HEK293 (cell line): ENCODE measurements around the gene ELMO1.

Experiments used
- CTCF ChIA-PET: fragments of 350-600 bp; formaldehyde crosslinking; extraction: SDS; loops from one replicate; lab custom pipeline; 2021; ENCODE audit warnings: antibody characterized with exemption; lab: Yijun Ruan, JAX
- POLR2A ChIA-PET: fragments of 300-600 bp; formaldehyde crosslinking; extraction: SDS; loops from one replicate; lab custom pipeline; 2020; ENCODE audit warnings: antibody characterized with exemption, inconsistent platforms; lab: Yijun Ruan, JAX
- H3K27ac ChIP-seq: fragments of 200-500 bp; sonication (Bioruptor generic); 2 replicates; pipeline ENCODE4 v1.5.1; 2014; ENCODE audit warnings: low read depth, low read length, control low read depth, inconsistent platforms; ENCODE audit errors: extremely low read depth
- H3K36me3 ChIP-seq, 2 experiments: fragments of 200-500 bp in 1 of 2; sonication (Bioruptor generic) in 1 of 2; 1 replicate in 1 of 2; 2 replicates in 1 of 2; pipeline ENCODE4 v1.5.1; 2014 to 2017; ENCODE audit warnings: inconsistent platforms in 2 of 2, low read length in 2 of 2; ENCODE audit not compliant: control insufficient read depth in 2 of 2, insufficient read depth in 1 of 2
- H3K4me1 ChIP-seq: fragments of 200-500 bp; sonication (Bioruptor generic); 2 replicates; pipeline ENCODE4 v1.5.1; 2014; ENCODE audit warnings: mild to moderate bottlenecking, low read length, inconsistent platforms; ENCODE audit not compliant: control insufficient read depth, insufficient read depth
- H3K4me3 ChIP-seq: 2 replicates; pipeline ENCODE4 v1.5.1; 2011; ENCODE audit warnings: low read depth, mild to moderate bottlenecking, control low read depth, low read length, moderate library complexity
- H3K9me3 ChIP-seq: fragments of 200-500 bp; sonication (Bioruptor generic); 2 replicates; pipeline ENCODE4 v1.5.1; 2014; ENCODE audit warnings: low read depth, low read length, inconsistent platforms; ENCODE audit not compliant: control insufficient read depth, insufficient read depth
- GLI4 ChIP-seq: fragments of 450-650 bp; formaldehyde crosslinking; IDR thresholded peaks from 2 replicates; pipeline ENCODE4 v1.5.1; 2016; ENCODE audit warnings: missing biosample characterization, missing genetic modification characterization
- KLF8 ChIP-seq: fragments of 450-650 bp; formaldehyde crosslinking; IDR thresholded peaks from 2 replicates; pipeline ENCODE4 v1.5.1; 2016; ENCODE audit warnings: missing biosample characterization, missing genetic modification characterization
- REST ChIP-seq: fragments of 450-650 bp; formaldehyde crosslinking; IDR thresholded peaks from 2 replicates; pipeline ENCODE4 v1.5.1; 2016; ENCODE audit warnings: missing biosample characterization, missing genetic modification characterization
- ZBTB1 ChIP-seq: fragments of 450-650 bp; formaldehyde crosslinking; IDR thresholded peaks from 2 replicates; pipeline ENCODE4 v1.5.1; 2016; ENCODE audit warnings: missing biosample characterization, missing genetic modification characterization
- ZBTB7A ChIP-seq: fragments of 450-650 bp; formaldehyde crosslinking; IDR thresholded peaks from 2 replicates; pipeline ENCODE4 v1.5.1; 2016; ENCODE audit warnings: low read depth, missing biosample characterization, missing genetic modification characterization
- ZNF114 ChIP-seq: fragments of 450-650 bp; formaldehyde crosslinking; IDR thresholded peaks from 2 replicates; pipeline ENCODE4 v1.5.0; 2017; ENCODE audit warnings: missing biosample characterization, missing genetic modification characterization
- ZNF132 ChIP-seq: fragments of 450-650 bp; formaldehyde crosslinking; IDR thresholded peaks from 2 replicates; pipeline ENCODE4 v1.5.1; 2017; ENCODE audit warnings: missing biosample characterization, missing genetic modification characterization, borderline replicate concordance
- ZNF133 ChIP-seq: fragments of 450-650 bp; formaldehyde crosslinking; IDR thresholded peaks from 2 replicates; pipeline ENCODE4 v1.5.1; 2016; ENCODE audit warnings: missing biosample characterization, missing genetic modification characterization
- ZNF155 ChIP-seq: fragments of 450-650 bp; formaldehyde crosslinking; IDR thresholded peaks from 2 replicates; pipeline ENCODE4 v1.5.1; 2016; ENCODE audit warnings: missing biosample characterization, missing genetic modification characterization
- ZNF248 ChIP-seq: fragments of 450-650 bp; formaldehyde crosslinking; IDR thresholded peaks from 2 replicates; pipeline ENCODE4 v1.5.1; 2017; ENCODE audit warnings: missing biosample characterization, missing genetic modification characterization
- ZNF404 ChIP-seq: fragments of 450-650 bp; formaldehyde crosslinking; IDR thresholded peaks from 2 replicates; pipeline ENCODE4 v1.5.1; 2017; ENCODE audit warnings: missing biosample characterization, missing genetic modification characterization
- ZNF513 ChIP-seq: fragments of 450-650 bp; IDR thresholded peaks from 2 replicates; pipeline ENCODE4 v1.5.1; 2018; ENCODE audit warnings: missing biosample characterization, missing genetic modification characterization
- ZNF518A ChIP-seq: fragments of 450-650 bp; formaldehyde crosslinking; conservative IDR thresholded peaks from 2 replicates; pipeline ENCODE4 v1.5.1; 2016; ENCODE audit warnings: low read depth, missing biosample characterization, missing genetic modification characterization
- ZNF555 ChIP-seq: fragments of 450-650 bp; formaldehyde crosslinking; conservative IDR thresholded peaks from 2 replicates; pipeline ENCODE4 v1.5.1; 2017; ENCODE audit warnings: missing biosample characterization, mild to moderate bottlenecking, missing genetic modification characterization, inconsistent platforms
- ZNF624 ChIP-seq: fragments of 450-650 bp; formaldehyde crosslinking; IDR thresholded peaks from 2 replicates; pipeline ENCODE4 v1.5.1; 2017; ENCODE audit warnings: missing biosample characterization, missing genetic modification characterization
- ZNF654 ChIP-seq: fragments of 450-650 bp; formaldehyde crosslinking; IDR thresholded peaks from 2 replicates; pipeline ENCODE4 v1.5.1; 2016; ENCODE audit warnings: low read depth, missing biosample characterization, missing genetic modification characterization
- ZNF658 ChIP-seq: fragments of 450-650 bp; formaldehyde crosslinking; IDR thresholded peaks from 2 replicates; pipeline ENCODE4; 2016; ENCODE audit warnings: missing biosample characterization, missing genetic modification characterization
- ZNF707 ChIP-seq: fragments of 450-650 bp; formaldehyde crosslinking; IDR thresholded peaks from 2 replicates; pipeline ENCODE4 v1.5.1; 2016; ENCODE audit warnings: missing biosample characterization, missing genetic modification characterization
- ZSCAN16 ChIP-seq: fragments of 450-650 bp; formaldehyde crosslinking; IDR thresholded peaks from 2 replicates; pipeline ENCODE4 v1.5.1; 2016; ENCODE audit warnings: missing biosample characterization, missing genetic modification characterization
- ZSCAN4 ChIP-seq: fragments of 450-650 bp; formaldehyde crosslinking; IDR thresholded peaks from 2 replicates; pipeline ENCODE4 v1.5.1; 2017; ENCODE audit warnings: missing biosample characterization, missing genetic modification characterization
- ZXDB ChIP-seq: fragments of 450-650 bp; formaldehyde crosslinking; IDR thresholded peaks from 2 replicates; pipeline ENCODE4 v1.5.1; 2016; ENCODE audit warnings: missing biosample characterization, missing genetic modification characterization

The ELMO1 gene

GRCh38 chr7:37295401-37295800 lies 153.3 kb downstream of the ELMO1 start (continued):
- TF ChIP-seq REST (tag by site-specific recombination) (no peak), ZNF248 (tag by site-specific recombination) (no peak), ZSCAN4 (tag by site-specific recombination) (no peak), KLF8 (no peak), ZXDB (tag by site-specific recombination) (no peak), ZNF624 (no peak), ZNF133 (tag by site-specific recombination) (no peak), GLI4 (tag by site-specific recombination) (no peak), ZSCAN16 (tag by site-specific recombination) (no peak), ZBTB1 (no peak), ZBTB7A (tag by site-specific recombination) (no peak), ZNF654 (tag by site-specific recombination) (no peak), ZNF513 (tag by site-specific recombination) (no peak), ZNF707 (tag by site-specific recombination) (no peak), ZNF155 (tag by site-specific recombination) (no peak)

GRCh38 chr7:37290731-37291130 lies 157.9 kb downstream of the ELMO1 start:
- peak; percentile 39; the same call in 1 of the 2 replicates for TF ChIP-seq ZNF513 (tag by site-specific recombination)
- no peak for TF ChIP-seq ZNF132 (tag by site-specific recombination)
- no peak for TF ChIP-seq ZNF114 (tag by site-specific recombination)
- Histone ChIP-seq H3K27ac (no peak overlapping the region), H3K36me3 (no peaks in the 10 kb centered on the region), H3K4me1 (peaks cover 6% of the 10 kb centered on the region), H3K4me3 (no peak overlapping the region), H3K9me3 (no peaks in the 10 kb centered on the region)
- ChIA-PET CTCF (interaction anchor here (0.7 to 1.7 kb wide), 2 partner anchors 158 to 344 kb away, joined by 3 to 7 read pairs; partner anchors contain the start of gene ELMO1), POLR2A (no interaction called here)

- peaks cover 6% of the 10 kb centered on the region for H3K4me1 ChIP-seq
- no peaks in the 10 kb centered on the region for H3K9me3 ChIP-seq
- no peaks in the 10 kb centered on the region for H3K36me3 ChIP-seq
- TF ChIP-seq ZNF555 (tag by site-specific recombination), result no peak
- no peak for TF ChIP-seq ZNF658
- no peak for TF ChIP-seq ZNF404
- TF ChIP-seq ZNF518A (tag by site-specific recombination), result no peak
- ChIA-PET CTCF (interaction anchor here (1.1 to 1.7 kb wide), 4 partner anchors 56 to 685 kb away, joined by 3 to 7 read pairs (median 4); partner anchors contain the start of gene ELMO1), POLR2A (no interaction called here)
- no peak overlapping the region for H3K27ac ChIP-seq
- no peak overlapping the region for H3K4me3 ChIP-seq
These were observed 158.9 kb downstream of the ELMO1 start for GRCh38 chr7:37289781-37290180.
